MM.1S (cell line): ENCODE data around the gene TMTC2.

Experiments used
- CTCF ChIP-seq: fragments of 300-600 bp; sonication (generic); IDR thresholded peaks from 2 replicates; pipeline ENCODE4 v1.5.1; 2016; ENCODE audit warnings: antibody characterized with exemption, low read length, mixed read lengths
- EZH2 ChIP-seq: fragments of 300-600 bp; sonication (generic); optimal IDR thresholded peaks from 2 replicates; pipeline ENCODE3; 2017; ENCODE audit warnings: low read depth, mild to moderate bottlenecking, antibody characterized with exemption, low read length, mixed read lengths
- EZH2phosphoT487 ChIP-seq: fragments of 300-600 bp; sonication (generic); IDR thresholded peaks from 2 replicates; pipeline ENCODE4 v1.6.1; 2018; ENCODE audit warnings: antibody characterized with exemption, low read length

- TF ChIP-seq CTCF (no peak), EZH2 (no peak), EZH2phosphoT487 (no peak)
These were observed 68.2 kb downstream of the TMTC2 start for GRCh38 chr12:82754856-82755255.
